GM12891 (cell line): ENCODE measurements around the gene TAP2.

Experiments used
- PAX5 ChIP-seq: IDR thresholded peaks from 2 replicates; pipeline ENCODE4 v1.6.1; 2011; ENCODE audit warnings: low read length, moderate library complexity, mild to moderate bottlenecking; ENCODE audit not compliant: insufficient read depth, severe bottlenecking
- POLR2A ChIP-seq: IDR thresholded peaks from 2 replicates; pipeline ENCODE4 v1.6.1; 2011; ENCODE audit warnings: low read depth, low read length, control low read depth
- POLR2AphosphoS5 ChIP-seq: IDR thresholded peaks from 2 replicates; pipeline ENCODE4 v1.6.1; 2011; ENCODE audit warnings: low read depth, low read length, control low read depth
- POU2F2 ChIP-seq: IDR thresholded peaks from 2 replicates; pipeline ENCODE4 v1.6.1; 2011; ENCODE audit warnings: low read depth, mild to moderate bottlenecking, control low read depth, low read length, moderate library complexity
- SPI1 ChIP-seq: IDR thresholded peaks from 2 replicates; pipeline ENCODE4 v1.6.1; 2011; ENCODE audit warnings: low read depth, low read length, control low read depth
- TAF1 ChIP-seq: IDR thresholded peaks from 2 replicates; pipeline ENCODE4 v1.6.1; 2011; ENCODE audit warnings: low read depth, low read length, control low read depth

- TF ChIP-seq POLR2AphosphoS5: no peak
- no peak for TF ChIP-seq SPI1
- no peak for TF ChIP-seq POU2F2
- TF ChIP-seq POLR2A: no peak
- no peak for TF ChIP-seq TAF1
- no peak for TF ChIP-seq PAX5
Measured at GRCh38 chr6:32879691-32880090, 41.2 kb upstream of the TAP2 start.
